Neural progenitor cell (in vitro differentiated cells): Measurements from ENCODE around the gene UBE2C. TPM values are rescaled to one million over a fixed set of nuclear protein-coding genes. Genes with fewer than 3 reads are reported as not detected.

Experiments used
- DNase-seq: peaks from one replicate; pipeline ENCODE4 v3.0.0-alpha.2; 2016; ENCODE audit warnings: low spot score
- H2AFZ ChIP-seq: fragments of 200-600 bp; sonication (generic); replicated peaks from 2 replicates; pipeline ENCODE4 v1.6.1; 2016; ENCODE audit warnings: antibody characterized with exemption
- H3F3A ChIP-seq: fragments of 200-600 bp; sonication (generic); 2 replicates; pipeline ENCODE4 v1.6.1; 2016; ENCODE audit warnings: antibody characterized with exemption, low read depth
- H3K27ac ChIP-seq: fragments of 200-600 bp; sonication (generic); 2 replicates; pipeline ENCODE4 v1.5.1; 2016; ENCODE audit warnings: mild to moderate bottlenecking
- H3K27me3 ChIP-seq: fragments of 200-600 bp; sonication (generic); 2 replicates; pipeline ENCODE4 v1.6.1; 2016; ENCODE audit warnings: mild to moderate bottlenecking, moderate library complexity
- H3K36me3 ChIP-seq: fragments of 200-600 bp; sonication (generic); 2 replicates; pipeline ENCODE4 v1.5.1; 2016
- H3K4me1 ChIP-seq: fragments of 200-600 bp; sonication (generic); 2 replicates; pipeline ENCODE4 v1.6.1; 2016; ENCODE audit warnings: mixed run types
- H3K4me2 ChIP-seq: fragments of 200-600 bp; sonication (generic); 2 replicates; pipeline ENCODE4 v1.6.1; 2016
- H3K4me3 ChIP-seq: fragments of 200-600 bp; sonication (generic); 2 replicates; pipeline ENCODE4 v1.5.1; 2016
- H3K79me2 ChIP-seq: fragments of 200-600 bp; sonication (generic); 2 replicates; pipeline ENCODE4 v1.6.1; 2016; ENCODE audit warnings: low read depth
- H3K9ac ChIP-seq: fragments of 200-600 bp; sonication (generic); 2 replicates; pipeline ENCODE4 v1.6.1; 2016
- H3K9me3 ChIP-seq: fragments of 200-600 bp; sonication (generic); 2 replicates; pipeline ENCODE4 v1.5.1; 2016; ENCODE audit warnings: low read depth
- H4K20me1 ChIP-seq: fragments of 200-600 bp; sonication (generic); 2 replicates; pipeline ENCODE4 v1.6.1; 2016; ENCODE audit warnings: low read depth
- H3K27ac Mint-ChIP-seq: 3 replicates; pipeline ENCODE4 v1.8.0; 2021; ENCODE audit warnings: mixed read lengths
- H3K27me3 Mint-ChIP-seq: 2 replicates; pipeline ENCODE4 v1.8.0; 2022; ENCODE audit warnings: low read depth, mild to moderate bottlenecking, inconsistent platforms, moderate library complexity, mixed read lengths; ENCODE audit not compliant: insufficient read depth
- H3K36me3 Mint-ChIP-seq: 3 replicates; pipeline ENCODE4 v1.8.0; 2021; ENCODE audit warnings: mixed read lengths
- H3K4me1 Mint-ChIP-seq: 3 replicates; pipeline ENCODE4 v1.8.0; 2021; ENCODE audit warnings: mixed read lengths
- H3K4me3 Mint-ChIP-seq: 3 replicates; pipeline ENCODE4 v1.8.0; 2021; ENCODE audit warnings: mild to moderate bottlenecking, moderate library complexity, mixed read lengths
- H3K9me3 Mint-ChIP-seq: 3 replicates; pipeline ENCODE4 v1.8.0; 2020; ENCODE audit warnings: mixed read lengths
- EZH2 ChIP-seq: fragments of 200-600 bp; sonication (generic); IDR thresholded peaks from 2 replicates; pipeline ENCODE4 v1.6.1; 2017; ENCODE audit warnings: antibody characterized with exemption, mild to moderate bottlenecking, moderate library complexity
- EZH2phosphoT487 ChIP-seq: fragments of 200-600 bp; sonication (generic); IDR thresholded peaks from 2 replicates; pipeline ENCODE4 v1.6.1; 2017; ENCODE audit warnings: antibody characterized with exemption
- total RNA-seq: library from RNA; depleted of rRNA; stranded (reverse); fragments of >200 nt; gene quantifications from 2 replicates; pipeline ENCODE4 v1.2.3, GENCODE V29; 2015; ENCODE audit warnings: low replicate concordance
- TF ChIP-seq, protein P1 (sequence below): fragments of 200-600 bp; sonication (generic); IDR thresholded peaks from 2 replicates; pipeline ENCODE4 v1.5.1; 2017; ENCODE audit warnings: antibody characterized with exemption, mild to moderate bottlenecking

Gene UBE2C
- total RNA-seq, 1 donor from 2014 or later, result 325 TPM

DNA sequence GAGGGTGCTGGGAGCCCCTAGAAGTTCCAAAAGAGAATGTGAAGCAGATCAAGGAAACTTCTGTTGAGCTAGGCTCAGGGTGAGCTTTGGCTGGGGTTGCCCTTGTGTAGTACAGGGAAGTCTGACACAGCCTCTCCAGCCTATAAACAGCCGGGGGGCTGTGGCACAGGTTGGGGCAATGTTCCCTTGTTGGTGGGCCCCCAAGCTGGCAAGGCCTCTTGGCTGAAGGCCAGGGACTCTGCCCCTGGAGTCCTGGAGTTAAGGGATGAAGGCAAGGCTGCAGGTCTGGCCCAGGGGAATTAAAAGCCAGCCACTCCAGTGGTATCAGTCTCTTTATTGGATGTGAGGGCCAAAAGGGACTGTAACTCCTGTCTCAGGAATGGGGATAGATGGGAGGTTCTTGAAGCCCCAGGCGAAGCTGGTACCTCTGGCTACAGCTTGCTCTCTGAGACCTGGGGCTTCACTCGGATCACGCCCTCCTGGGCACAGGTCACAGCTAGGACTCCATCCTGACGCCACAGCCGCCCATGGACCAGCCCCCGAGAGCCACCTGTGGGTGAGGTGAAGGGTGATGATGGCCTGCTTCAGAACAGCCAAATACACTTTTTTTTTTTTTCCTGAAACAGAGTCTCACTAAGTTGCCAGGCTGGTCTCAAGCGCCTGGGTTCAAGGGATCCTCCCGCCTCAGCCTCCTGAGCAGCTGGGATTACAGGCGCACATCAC lies 29.1 kb downstream of the UBE2C start:
- Histone ChIP-seq H3K36me3 (no peaks in the 10 kb centered on the region), H3K9me3 (no peaks in the 10 kb centered on the region), H3K79me2 (no peaks in the 10 kb centered on the region), H2AFZ (no peak overlapping the region), H4K20me1 (peaks cover 3% of the 10 kb centered on the region), H3K27ac (no peak overlapping the region), H3K4me3 (no peak overlapping the region), H3K4me1 (no peaks in the 10 kb centered on the region), H3F3A (no peaks in the 10 kb centered on the region), H3K9ac (no peak overlapping the region), H3K4me2 (no peak overlapping the region), H3K27me3 (no peaks in the 10 kb centered on the region)
- H3K4me1 Mint-ChIP-seq, result peaks cover 2% of the 10 kb centered on the region
- H3K36me3 Mint-ChIP-seq, result peaks cover 7% of the 10 kb centered on the region
- H3K27me3 Mint-ChIP-seq, result no peaks in the 10 kb centered on the region
- TF ChIP-seq EZH2phosphoT487, result no peak
- TF ChIP-seq, protein P1, sequence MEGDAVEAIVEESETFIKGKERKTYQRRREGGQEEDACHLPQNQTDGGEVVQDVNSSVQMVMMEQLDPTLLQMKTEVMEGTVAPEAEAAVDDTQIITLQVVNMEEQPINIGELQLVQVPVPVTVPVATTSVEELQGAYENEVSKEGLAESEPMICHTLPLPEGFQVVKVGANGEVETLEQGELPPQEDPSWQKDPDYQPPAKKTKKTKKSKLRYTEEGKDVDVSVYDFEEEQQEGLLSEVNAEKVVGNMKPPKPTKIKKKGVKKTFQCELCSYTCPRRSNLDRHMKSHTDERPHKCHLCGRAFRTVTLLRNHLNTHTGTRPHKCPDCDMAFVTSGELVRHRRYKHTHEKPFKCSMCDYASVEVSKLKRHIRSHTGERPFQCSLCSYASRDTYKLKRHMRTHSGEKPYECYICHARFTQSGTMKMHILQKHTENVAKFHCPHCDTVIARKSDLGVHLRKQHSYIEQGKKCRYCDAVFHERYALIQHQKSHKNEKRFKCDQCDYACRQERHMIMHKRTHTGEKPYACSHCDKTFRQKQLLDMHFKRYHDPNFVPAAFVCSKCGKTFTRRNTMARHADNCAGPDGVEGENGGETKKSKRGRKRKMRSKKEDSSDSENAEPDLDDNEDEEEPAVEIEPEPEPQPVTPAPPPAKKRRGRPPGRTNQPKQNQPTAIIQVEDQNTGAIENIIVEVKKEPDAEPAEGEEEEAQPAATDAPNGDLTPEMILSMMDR, result no peak
- no peak for TF ChIP-seq EZH2
- H3K4me3 Mint-ChIP-seq, result no peak overlapping the region
- no peak overlapping the region for H3K27ac Mint-ChIP-seq
- no peak for DNase-seq
- H3K9me3 Mint-ChIP-seq, result no peaks in the 10 kb centered on the region

DNA sequence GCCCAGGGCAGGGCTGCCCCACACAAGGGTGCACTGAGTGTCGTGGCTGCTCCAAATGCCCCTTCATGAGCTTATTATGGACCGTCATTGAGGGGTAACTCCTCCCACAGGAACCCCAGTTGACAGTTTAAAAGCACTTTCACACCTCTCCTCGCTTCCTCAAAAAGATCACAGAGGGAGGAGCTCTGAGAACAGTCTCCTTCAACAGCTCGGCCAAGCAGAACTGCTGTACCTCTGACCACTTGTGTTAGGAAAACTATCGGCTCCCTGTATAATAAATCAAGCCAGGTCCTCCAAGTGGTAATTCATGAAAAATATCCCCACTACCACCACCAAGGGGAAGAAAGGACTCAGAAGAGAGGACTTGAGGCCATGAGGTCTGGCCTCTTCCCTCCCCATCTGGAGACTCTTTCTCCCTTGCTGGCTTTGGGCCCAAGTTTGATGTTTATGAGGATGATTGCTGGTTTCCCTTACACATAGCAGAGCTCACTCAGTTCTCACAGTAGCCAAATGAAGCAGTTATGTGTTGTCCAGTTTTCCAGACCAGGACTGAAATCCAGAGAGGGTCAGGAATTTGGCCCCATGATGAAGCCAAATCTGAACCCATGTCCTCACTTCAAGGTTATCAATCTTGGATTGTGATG lies 29.8 kb downstream of the UBE2C start:
- Histone ChIP-seq H3K79me2 (no peaks in the 10 kb centered on the region), H3K9me3 (no peaks in the 10 kb centered on the region), H3K4me1 (no peaks in the 10 kb centered on the region), H2AFZ (no peak overlapping the region), H3K9ac (no peak overlapping the region), H3F3A (no peaks in the 10 kb centered on the region), H3K36me3 (no peaks in the 10 kb centered on the region), H4K20me1 (peaks cover 3% of the 10 kb centered on the region), H3K27ac (no peak overlapping the region), H3K4me2 (no peak overlapping the region), H3K27me3 (no peaks in the 10 kb centered on the region), H3K4me3 (no peak overlapping the region)
- no peaks in the 10 kb centered on the region for H3K4me1 Mint-ChIP-seq
- no peak for DNase-seq
- no peaks in the 10 kb centered on the region for H3K9me3 Mint-ChIP-seq
- H3K27ac Mint-ChIP-seq, result no peak overlapping the region
- H3K27me3 Mint-ChIP-seq, result no peaks in the 10 kb centered on the region
- H3K36me3 Mint-ChIP-seq, result peaks cover 7% of the 10 kb centered on the region
- no peak overlapping the region for H3K4me3 Mint-ChIP-seq
- no peak for TF ChIP-seq EZH2phosphoT487
- TF ChIP-seq, protein P1, result no peak
- TF ChIP-seq EZH2, result no peak

DNA sequence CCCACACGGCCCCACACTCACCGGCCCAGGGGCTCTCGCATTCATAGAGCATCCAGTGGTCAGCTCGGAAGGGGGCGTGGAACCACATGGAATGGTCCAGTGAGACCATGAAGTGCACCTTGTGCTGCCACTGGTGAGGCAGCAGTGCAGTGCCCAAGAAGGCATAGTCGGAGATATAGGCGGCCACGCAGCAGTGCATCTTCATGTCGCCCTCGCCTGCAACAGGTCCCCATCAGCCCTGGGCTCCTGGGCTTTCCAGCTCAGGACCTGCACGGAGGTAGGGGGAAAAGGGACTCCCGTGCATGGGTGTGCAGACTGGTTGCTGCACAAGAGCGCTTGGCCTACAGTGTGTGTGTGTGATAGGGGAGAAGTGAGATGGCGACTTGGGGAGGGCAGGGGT lies 31.1 kb downstream of the UBE2C start:
- H2AFZ ChIP-seq, result no peak overlapping the region

More for the DNA sequence above, 31.1 kb downstream of the UBE2C start:
- Histone ChIP-seq H3K4me3 (no peak overlapping the region), H3K79me2 (no peaks in the 10 kb centered on the region), H4K20me1 (no peaks in the 10 kb centered on the region), H3F3A (no peaks in the 10 kb centered on the region), H3K9me3 (no peaks in the 10 kb centered on the region), H3K4me2 (no peak overlapping the region), H3K27me3 (no peaks in the 10 kb centered on the region), H3K36me3 (no peaks in the 10 kb centered on the region), H3K27ac (no peak overlapping the region), H3K4me1 (no peaks in the 10 kb centered on the region), H3K9ac (no peak overlapping the region)
- H3K9me3 Mint-ChIP-seq, result no peaks in the 10 kb centered on the region
- peaks cover 7% of the 10 kb centered on the region for H3K36me3 Mint-ChIP-seq
- TF ChIP-seq, protein P1, result no peak
- TF ChIP-seq EZH2phosphoT487 (no peak), EZH2 (no peak)
- no peak for DNase-seq
- no peak overlapping the region for H3K4me3 Mint-ChIP-seq
- H3K27ac Mint-ChIP-seq, result no peak overlapping the region
- H3K27me3 Mint-ChIP-seq, result no peaks in the 10 kb centered on the region
- no peaks in the 10 kb centered on the region for H3K4me1 Mint-ChIP-seq
